GM18498 (cell line): Measurements from ENCODE around the gene VCL.

Experiments used
- ATAC-seq: cut with Tn5 transposase; IDR thresholded peaks from one replicate; pipeline ENCODE4 v1.9.1; 2021; ENCODE audit warnings: mild to moderate bottlenecking, moderate library complexity; ENCODE audit not compliant: unreplicated experiment

Gene VCL

DNA sequence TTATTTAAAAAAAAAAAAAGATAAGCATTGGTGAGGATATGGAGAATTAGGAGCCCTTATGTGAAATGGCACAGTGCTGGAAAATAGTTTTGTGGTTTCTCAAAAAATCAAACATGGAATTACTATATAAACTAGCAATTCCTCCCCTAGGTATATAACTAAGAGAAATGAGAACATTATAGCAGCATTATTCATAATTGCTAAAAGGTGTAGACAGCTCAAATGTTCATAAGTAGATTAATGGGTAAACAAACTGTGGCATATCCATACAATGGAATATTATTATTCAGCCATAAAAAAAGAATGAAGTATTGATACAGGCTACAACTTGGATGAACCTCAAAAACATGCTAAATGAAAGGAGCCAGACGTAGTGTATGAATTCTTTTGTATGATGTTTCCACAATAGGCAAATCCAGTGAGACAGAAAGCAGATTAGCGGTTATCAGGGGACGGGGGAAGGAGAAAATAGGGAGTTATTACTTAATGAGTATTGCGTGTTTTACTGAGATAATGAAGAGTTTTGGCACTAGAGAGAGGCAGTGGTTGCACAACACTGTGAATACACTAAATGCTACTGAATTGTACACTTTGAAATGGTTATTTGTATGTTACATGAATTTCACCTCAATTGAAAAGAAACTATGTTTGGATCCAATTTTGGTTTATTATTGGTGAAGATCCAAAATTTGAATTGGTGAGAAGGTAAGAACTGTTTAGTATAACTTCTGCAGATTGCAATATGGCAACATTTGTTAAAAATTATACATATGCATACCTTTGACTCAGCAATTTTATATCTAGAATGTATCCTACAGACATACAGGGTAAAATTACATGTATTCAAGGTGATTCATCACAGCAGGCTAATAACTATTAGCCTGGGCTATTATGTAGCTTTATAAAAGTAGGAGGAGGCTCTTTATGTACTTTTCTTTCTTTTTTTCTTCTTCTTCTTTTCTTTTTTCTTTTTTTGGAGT lies 69.7 kb downstream of the VCL start:
- ATAC-seq: no peak

DNA sequence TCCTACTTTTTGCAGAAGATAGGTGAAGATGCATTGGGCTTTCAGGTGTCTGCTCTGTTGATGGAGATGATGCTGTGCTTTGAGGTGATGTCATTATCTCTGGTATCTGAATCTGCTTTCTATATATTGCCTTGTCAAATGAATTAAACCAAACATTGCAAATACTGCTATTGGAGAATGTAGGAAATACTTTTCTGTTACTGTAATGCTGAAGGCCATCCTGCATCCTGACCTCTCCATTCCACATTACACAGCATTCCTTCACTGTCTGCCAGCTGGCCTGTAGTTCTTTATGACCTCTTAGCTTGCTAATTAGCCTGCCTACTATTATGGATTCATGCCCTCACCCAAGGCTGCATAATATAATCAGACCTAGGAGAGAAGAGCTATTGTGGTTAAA lies 73.2 kb downstream of the VCL start:
- ATAC-seq: no peak

DNA sequence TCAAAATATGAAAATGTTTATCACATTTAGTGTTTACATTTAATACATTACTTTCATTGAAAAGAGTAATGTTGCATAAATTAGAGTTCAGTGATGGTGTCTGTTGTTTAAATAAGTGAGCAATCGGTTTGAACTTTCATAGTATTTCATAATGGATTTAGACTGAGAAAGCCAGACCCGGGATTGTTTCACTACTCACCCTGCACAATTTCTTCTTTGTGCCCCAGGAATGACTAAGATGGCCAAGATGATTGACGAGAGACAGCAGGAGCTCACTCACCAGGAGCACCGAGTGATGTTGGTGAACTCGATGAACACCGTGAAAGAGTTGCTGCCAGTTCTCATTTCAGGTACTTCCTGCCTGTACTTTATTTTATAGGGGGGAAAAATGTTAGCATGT lies 74.6 kb downstream of the VCL start:
- ATAC-seq: no peak

DNA sequence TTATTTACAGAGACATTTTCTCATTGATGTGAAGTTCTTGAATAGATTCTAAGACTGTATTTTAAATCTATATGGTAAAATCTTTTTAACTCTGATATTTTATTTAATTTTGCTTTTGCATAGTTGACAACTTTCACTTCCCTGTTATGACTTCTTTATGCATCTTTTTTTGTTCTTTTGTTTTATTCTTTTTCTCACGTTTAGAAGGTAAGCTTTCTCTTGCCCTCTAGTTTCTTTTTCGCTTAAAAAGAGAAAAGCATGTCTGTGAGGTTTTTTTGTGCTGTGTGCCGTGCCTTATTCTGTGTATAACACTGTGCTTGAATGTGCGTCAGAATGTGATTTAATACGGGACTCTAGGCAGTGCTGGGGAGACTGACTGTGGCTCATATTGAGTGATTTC lies 78.0 kb downstream of the VCL start:
- ATAC-seq: no peak

DNA sequence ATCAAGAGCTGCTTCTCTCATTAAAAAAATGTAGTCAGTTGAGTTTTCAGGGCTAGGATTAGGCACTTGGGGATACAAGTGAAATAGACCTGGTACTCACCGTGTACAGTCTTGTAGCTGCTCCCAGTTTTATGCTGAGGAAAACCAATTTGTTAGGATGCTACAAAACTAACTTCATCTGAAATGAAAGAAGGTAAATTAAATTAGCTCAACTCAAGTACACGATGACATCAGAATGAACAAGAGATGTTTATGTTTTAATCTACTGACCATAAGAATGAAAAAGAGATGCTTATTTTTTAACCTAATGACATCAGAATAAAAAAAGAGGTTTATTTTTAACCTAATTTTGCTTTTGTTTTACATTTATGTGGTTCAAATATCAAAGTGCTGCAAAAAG lies 79.0 kb downstream of the VCL start:
- ATAC-seq: no peak

DNA sequence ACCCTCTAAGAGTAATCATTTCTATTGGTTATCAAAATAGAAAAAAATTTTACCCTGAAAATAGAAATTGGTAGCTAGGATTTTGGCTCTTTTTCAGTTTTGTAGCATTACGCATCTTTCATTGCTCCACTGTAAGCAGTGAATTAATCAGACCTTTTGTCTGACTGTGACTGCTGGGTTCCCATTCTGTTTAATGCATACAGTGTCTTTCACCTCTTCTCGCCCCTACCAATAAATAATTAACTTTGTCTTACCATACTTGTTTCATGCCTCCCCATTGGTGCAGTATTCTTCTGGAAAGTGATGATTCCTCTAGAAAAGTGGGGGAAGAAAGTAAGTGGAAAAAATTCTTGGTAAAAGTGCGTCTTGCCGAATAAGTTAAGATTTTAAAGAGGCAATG lies 79.5 kb downstream of the VCL start:
- no peak for ATAC-seq

DNA sequence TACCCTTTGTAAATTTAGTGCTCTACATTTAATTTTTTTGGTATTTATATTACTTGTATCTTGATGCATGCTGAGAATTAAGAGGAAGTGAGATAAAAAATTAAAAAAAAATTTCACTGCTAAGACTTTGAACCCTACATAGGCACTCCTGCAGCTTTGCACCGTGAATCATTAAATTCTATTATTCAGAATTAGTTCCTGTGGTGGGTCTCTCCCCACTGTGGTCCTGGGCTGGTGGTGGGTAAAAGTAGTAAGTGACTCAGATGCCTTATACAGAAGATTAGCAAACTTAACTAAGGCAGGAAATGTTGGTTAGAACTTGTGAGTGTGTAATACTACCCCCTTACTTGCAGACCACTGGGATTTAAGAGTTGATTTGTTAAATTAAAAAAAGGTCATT lies 80.1 kb downstream of the VCL start:
- peak; percentile 59 for ATAC-seq

DNA sequence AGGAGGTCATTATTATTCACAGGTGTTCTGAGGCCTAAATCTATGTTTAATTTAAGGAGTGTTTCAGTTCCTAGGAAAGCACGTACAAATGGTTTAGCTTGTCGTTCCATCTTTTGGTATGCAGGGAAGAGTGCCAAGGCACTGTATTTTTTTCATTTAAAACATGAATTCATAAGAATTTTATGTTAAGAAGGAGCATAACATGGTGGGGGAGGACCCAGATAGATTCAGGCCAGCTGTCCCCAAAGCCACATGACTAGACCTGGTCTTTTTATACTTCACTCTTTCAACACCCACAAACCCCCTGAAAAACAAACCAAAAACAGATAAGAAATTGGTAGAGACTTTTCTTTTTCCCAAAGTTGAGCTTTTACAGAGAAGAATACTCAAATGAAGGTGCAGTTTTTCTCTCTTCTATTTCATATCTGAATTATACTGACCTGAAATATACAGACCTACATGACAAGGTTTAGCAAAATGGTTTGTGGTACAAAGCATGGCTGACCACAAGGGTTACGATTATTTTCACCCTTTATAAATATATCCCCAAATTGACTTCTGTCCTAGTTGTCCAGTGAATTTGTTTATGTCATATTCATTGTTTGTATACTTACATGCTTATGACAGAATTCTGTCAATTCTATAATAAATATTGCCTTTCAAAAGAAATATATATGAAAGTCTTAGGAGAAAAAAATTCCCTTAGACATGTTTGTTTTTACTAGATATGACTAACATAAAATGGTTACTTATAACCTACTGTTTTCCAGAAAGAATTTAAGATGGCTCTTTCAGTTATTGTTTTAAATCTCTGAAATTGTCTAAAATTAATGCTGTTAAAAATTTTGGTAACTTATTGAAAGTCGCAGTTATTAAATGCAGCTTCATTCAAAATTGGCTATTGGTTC lies 81.4 kb downstream of the VCL start:
- ATAC-seq: no peak

DNA sequence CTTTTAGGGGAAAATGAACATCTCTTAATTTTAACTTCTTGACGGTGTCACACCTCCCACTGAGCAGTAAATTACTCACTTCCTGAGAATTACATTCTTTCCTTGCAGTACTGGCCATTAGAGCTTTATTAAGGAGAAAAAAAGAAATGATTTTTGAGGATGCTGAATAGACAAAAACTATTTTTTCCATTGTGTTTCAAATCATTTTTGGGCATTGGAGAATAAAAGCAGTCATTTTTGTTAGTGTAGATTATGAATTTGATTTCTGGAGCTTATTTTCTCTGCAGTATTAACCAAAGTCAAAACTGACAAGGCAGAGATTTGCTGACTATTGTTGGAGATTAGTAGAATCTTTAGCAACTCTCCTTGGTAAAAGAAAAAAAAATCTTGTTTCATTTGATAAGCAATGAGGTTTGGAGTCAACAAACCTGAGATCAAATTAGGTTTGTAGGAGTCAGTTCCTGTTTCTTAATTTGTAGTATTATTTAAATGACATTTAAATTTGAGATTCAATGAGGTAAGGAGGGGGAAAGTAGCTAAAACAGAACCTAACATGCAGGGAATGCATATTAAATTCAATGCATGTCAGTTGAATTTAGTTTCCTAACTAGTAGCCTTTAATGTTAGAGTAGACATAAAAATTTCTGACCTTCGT lies 82.1 kb downstream of the VCL start:
- no peak for ATAC-seq

DNA sequence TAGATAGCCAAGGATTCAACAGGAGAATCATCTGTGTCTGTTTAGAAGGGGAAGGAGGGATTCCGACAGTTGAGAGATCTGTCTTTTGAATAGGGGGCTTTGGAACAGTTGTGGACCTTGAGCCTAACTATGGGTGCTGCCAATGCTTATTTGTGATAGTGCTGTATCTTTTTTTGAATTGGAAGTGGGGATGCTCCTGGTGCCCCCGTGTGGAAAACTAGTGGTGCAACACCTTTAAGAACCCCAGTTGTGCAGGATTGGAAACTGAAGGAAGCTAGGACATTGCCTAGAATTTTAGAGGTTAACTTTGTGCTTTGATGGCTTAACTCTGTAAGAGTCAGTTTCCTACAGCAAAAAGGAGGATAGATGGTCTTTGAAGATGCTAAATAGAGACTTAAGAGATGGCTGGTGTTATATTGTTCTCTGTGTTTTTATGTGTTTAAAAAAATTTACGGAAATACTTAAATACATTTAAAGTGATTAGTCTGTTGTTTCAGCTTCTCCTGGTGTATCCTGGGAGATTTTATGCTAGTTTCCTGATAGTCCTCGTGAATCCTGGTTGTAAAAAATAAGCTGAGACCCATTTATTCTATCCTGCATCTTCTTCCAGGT lies 83.4 kb downstream of the VCL start:
- ATAC-seq: no peak

DNA sequence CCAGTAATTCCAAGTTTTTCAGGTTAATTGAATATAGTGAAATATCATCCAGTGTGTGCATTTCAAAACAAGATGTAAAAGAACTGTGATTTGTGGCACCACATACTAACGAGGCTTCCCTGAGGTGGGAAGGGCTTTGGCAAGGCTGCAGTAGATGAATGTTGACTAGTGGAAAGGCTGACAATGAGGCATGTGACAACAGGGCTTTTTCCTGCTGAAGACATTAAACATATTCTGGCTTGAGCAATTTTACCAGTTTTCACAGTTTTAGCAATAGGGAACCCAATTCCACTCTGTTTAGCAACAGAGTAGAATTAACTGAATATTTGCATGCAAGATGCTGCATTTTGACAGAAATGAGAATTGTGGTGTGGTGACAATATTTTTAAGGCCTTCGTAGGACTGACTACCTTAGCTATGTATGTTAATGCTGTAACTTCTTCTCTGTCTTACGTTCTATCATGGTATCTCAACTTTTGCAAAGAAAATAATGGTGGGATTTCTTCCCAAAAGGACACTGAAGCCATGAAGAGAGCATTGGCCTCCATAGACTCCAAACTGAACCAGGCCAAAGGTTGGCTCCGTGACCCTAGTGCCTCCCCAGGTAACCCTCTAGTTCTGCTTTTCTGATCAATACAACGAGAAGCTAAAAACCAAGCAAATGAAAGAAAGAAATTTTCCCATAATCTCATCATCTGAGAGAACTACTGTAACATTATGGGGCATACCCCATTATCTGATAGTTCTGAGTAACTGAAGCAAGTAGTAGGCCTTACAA lies 84.2 kb downstream of the VCL start:
- no peak for ATAC-seq

DNA sequence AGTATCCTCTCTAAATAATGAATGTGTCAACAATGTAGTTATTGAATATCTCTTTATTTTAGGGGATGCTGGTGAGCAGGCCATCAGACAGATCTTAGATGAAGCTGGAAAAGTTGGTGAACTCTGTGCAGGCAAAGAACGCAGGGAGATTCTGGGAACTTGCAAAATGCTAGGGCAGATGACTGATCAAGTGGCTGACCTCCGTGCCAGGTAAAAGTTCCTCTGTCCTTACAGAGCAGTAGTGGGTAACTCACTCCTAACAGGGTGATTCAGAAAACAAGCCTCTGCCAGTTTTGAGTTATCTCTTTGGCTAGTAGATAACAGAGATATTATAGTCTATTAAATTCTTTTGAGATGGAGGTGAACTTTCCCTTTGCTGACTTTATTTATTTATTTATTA lies 85.4 kb downstream of the VCL start:
- no peak for ATAC-seq

DNA sequence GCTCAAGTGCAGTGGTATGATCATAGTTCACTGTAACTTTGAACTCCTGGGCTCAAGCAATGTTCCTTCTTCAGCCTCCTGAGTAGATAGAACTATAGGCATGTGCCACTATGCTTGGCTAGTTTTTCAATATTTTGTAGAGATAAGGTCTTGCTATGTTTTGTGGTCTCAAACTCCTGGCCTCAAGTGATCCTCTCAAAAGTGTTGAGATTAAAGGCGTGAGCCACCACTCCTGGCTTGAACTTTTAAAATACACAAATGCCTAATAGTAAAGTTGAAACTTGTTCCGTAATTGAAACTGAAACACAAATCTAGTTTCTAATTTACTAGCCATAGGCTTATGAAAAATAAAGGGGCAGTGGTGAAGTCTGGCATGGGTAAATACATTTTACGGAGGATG lies 87.0 kb downstream of the VCL start:
- peak; percentile 82 for ATAC-seq

DNA sequence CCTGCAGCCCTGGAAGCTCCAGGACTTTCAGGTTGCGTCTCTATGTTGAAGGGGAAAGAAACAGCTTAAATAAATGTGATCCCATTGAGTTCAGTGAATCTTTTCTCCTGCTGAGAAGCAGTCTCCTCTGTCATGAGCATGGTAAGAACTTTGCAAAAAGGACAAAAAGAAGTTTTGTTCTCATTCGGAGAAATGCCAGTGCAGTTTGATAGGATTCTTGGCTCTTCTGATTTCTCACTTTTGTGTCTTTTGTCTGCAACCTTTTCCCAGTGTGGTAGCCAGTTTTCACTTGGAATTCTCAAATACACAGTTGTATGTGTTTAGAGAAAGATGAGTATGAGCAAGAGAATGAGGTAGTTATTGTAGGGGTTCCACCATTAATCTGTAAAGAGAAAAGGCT lies 88.4 kb downstream of the VCL start:
- ATAC-seq: no peak

DNA sequence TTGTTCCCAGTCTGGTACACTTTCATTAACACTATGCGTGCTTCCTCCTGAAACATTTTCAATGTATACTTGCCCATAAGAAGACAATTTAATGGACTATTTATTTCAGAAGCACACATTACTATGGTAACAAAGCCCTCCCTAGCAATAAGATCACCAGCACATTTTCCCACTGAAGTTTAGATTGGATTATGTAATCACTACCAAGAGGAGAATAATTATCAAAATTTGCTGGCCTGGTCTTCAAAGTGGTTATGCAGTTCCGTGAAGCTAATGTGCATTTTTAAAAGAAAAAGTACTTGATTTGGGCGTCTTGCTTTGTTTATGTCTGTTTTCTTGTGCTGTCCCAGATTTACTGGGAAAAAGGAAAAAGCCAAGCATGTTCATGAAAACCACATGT lies 90.8 kb downstream of the VCL start:
- no peak for ATAC-seq

DNA sequence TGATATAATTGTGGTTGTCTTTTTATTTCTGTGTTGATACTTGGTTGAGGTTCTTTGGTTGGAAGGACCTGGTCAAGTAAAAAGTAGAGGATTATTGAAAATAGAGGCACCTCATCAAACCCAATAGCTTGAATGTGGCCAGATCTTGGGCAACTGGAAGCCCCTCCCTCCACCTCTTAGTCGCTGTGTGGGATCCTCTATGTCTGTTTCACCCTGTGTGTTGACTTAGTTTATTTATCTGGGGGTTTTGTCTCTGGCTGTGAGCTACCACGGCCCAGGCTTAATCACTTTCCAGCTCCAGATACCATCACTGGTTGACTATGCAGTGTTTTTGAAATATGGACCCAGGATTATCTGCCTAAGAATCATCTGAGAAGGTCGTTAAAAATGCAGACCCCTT lies 94.5 kb downstream of the VCL start:
- no peak for ATAC-seq

DNA sequence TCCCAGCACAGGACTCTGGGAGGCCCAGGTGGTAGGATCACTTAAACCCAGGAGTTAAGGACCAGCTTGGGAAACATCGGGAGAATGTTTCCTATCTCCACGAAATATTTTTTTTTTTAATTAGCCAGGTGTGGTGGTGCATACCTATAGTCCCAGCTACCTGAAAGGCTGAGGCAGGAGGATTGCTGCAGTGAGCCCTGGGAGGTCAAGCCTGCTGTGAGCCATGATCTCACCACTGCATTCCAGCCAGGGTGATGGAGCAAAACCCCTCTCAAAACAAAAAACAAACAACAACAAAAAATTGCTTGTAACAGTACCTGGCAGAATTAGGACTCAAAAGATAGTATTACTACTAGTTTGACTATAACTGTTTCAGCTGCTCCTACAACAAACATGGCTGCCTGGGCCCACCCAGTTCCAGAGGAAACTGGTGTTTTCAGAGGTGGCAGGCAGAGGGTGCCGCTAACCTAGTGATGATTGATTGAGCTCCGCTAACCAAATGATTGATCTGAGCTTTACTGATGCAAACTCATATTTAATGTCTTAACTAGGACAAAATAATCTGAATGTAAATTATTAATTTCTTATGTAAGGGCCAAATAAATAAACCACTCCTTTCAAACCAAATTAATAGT lies 95.7 kb downstream of the VCL start:
- no peak for ATAC-seq

DNA sequence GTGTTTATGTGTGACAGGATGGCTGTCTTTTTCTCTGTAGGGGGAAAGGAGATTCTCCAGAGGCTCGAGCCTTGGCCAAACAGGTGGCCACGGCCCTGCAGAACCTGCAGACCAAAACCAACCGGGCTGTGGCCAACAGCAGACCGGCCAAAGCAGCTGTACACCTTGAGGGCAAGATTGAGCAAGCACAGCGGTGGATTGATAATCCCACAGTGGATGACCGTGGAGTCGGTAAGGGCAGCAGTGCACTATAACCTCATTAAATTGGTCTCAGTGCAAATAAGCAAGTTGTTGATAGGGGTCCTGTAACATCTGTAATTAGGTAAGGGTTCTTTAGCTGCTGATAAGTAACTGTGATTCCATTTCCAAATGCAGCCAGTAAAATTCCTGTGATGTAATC lies 96.3 kb downstream of the VCL start:
- ATAC-seq: no peak

DNA sequence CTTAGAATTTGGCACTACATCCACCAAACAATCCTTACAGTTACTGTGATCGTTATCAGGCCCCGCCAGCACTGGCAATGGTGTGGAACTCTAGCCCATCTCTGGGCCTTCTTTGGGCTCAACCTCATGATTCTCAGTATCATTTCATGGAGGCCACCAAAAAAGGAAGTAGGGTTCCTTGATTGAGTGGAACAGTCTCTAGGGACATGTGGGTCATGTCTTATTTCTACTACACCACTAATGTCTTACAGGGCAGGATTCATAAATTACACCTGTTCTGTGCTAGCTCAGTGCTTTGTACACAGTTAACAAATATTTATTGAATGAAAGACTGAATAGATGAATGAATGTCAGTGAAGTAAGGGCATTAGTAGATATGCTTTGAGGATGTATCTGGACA lies 98.9 kb downstream of the VCL start:
- ATAC-seq: peak; percentile 92

DNA sequence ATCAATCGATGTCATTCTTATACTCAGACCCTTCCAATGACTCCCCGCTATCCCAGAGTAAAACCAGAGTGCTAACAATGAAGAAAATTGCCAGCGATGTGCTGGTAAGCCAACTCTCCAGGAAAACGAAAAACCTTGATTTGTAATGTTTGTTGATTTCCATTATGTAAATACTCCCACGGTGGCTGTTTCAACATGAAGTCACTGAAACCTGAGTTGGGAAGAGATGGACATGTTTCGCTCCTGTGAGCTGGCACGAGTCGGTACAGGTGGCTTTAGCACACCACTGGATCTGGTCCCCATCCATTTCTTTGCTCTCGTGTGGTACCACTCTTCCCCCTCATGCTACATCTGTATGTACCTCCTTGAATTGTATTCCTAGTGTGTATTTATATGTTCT lies 99.9 kb downstream of the VCL start:
- no peak for ATAC-seq
